SJCRH30 (cell line): ENCODE data around the gene SZT2. TPM values are rescaled to one million over a fixed set of nuclear protein-coding genes. Genes with fewer than 3 reads are reported as not detected.
A peak's percentile ranks its signal among the peaks of the same experiment; 100 is the strongest.
"Not testable (repeated sequence)": the region's sequence is repeated elsewhere in the genome, so short reads cannot be mapped to it uniquely, and the experiment has no call there.

Experiments used
- DNase-seq, 2 experiments: peaks; one replicate each; pipeline ENCODE4 v3.0.0-alpha.2; 2015 to 2020
- H3K27ac ChIP-seq: fragments of 250-450 bp; sonication (Bioruptor Pico); 2 replicates; pipeline ENCODE4 v1.5.1; 2020; ENCODE audit warnings: mild to moderate bottlenecking, moderate library complexity
- H3K27me3 ChIP-seq: fragments of 250-450 bp; sonication (Bioruptor Pico); 2 replicates; pipeline ENCODE4 v1.5.1; 2020; ENCODE audit warnings: mild to moderate bottlenecking, moderate library complexity
- H3K36me3 ChIP-seq: fragments of 250-450 bp; sonication (Bioruptor Pico); 2 replicates; pipeline ENCODE4 v1.5.1; 2020; ENCODE audit warnings: mild to moderate bottlenecking, moderate library complexity
- H3K4me1 ChIP-seq: fragments of 250-450 bp; sonication (Bioruptor Pico); 2 replicates; pipeline ENCODE4 v1.5.1; 2020; ENCODE audit warnings: mild to moderate bottlenecking, moderate library complexity
- H3K4me3 ChIP-seq: fragments of 250-450 bp; sonication (Bioruptor Pico); 2 replicates; pipeline ENCODE4 v1.5.1; 2020; ENCODE audit warnings: mild to moderate bottlenecking, moderate library complexity
- H3K9me3 ChIP-seq: fragments of 250-450 bp; sonication (Bioruptor Pico); replicated peaks from 2 replicates; pipeline ENCODE4 v1.5.1; 2020; ENCODE audit warnings: mild to moderate bottlenecking, moderate library complexity
- total RNA-seq: library from RNA; depleted of rRNA; stranded (reverse); fragments of >200 nt; shearing (Covaris generic); gene quantifications from 2 replicates; pipeline ENCODE4 v1.2.3, GENCODE V29; 2014

Gene SZT2
- total RNA-seq, 1 experiment from 2014 or later, result 19.5 TPM

DNA sequence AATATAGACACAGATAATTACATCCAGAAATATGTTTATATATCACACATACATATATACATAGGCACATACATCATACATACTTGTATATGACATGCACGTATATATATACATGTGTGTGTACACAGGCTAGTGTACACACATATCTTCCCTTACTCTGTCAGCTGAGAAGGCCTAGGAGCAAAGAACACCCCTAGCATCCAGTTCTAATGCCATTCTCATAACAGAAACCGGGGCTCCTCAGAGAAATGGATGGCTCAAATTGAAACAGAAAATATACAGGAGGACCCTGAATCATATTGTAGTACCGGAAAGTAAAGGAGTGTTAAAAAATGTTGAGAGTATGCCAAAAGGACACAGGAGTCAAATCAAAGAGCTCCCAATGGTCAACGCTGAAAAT is 83.8 kb downstream of the SZT2 start:
- no peak for DNase-seq
- Histone ChIP-seq H3K9me3 (no peaks in the 10 kb centered on the region), H3K27ac (peak overlapping the region; percentile 94), H3K4me1 (peaks cover 50% of the 10 kb centered on the region), H3K4me3 (peak overlapping the region; percentile 4; the same call in 1 of the 2 replicates), H3K27me3 (no peaks in the 10 kb centered on the region), H3K36me3 (no peaks in the 10 kb centered on the region)

DNA sequence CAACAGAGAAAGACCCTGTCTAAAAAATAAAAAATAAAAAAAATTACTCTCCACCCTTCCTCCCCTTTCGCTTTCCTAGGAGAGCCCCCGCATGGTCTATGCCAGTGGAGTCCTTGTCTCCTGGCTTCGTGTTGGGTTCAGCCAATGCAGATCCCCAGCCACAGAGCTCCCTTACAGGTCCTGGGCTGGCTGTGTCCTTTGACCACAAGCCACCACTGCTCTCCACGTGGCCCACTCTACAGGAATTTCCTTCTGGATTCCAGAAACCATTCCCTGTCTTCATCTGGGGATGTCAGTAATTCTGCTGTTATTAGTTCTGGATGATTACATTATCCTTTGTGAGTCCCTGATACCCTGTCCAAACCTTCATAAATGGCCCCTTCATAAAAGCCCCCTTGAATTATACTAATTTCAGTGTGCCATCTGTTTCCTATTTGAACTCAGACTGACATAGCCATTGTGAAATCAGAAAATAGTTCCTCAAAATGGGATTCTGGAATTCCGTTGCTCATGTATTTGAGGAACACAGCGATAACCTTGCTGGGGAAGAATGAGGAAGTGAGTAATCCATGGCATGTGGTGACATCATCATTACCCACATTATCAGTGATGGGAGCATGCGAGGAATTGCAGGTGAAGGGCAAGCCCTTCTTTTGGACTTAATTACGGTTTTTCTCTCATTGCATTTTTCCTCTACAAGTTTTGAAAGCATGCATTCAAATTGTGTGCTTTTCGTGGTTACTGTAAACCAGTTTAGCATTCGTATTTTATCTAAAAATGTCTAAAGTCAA is 86.1 kb downstream of the SZT2 start:
- peak; percentile 54 to 68 for DNase-seq
- H3K9me3 ChIP-seq, H3K36me3 ChIP-seq, H3K4me3 ChIP-seq, H3K27me3 ChIP-seq: not testable (repeated sequence)
- peaks cover 50% of the 10 kb centered on the region for H3K4me1 ChIP-seq
- peak overlapping the region; percentile 94 for H3K27ac ChIP-seq

DNA sequence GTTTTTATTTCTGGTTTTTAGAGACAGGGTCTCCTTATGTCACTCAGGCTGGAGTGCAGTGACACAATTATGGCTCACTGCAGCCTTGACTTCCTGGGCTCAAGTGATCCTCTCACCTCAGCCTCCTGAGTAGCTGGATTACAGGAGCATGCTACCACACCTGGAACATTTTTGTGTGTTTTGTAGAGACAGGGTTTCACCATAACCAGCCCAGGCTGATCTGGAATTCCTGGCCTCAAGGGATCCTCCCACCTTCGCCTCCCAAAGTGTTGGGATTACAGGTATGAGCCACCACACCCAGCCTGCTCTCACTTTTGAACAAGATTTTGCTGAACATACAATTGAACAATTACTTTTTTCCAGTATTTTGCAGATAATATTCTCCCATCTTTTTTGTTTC is 88.0 kb downstream of the SZT2 start:
- H3K4me1 ChIP-seq, result peaks cover 37% of the 10 kb centered on the region

DNA sequence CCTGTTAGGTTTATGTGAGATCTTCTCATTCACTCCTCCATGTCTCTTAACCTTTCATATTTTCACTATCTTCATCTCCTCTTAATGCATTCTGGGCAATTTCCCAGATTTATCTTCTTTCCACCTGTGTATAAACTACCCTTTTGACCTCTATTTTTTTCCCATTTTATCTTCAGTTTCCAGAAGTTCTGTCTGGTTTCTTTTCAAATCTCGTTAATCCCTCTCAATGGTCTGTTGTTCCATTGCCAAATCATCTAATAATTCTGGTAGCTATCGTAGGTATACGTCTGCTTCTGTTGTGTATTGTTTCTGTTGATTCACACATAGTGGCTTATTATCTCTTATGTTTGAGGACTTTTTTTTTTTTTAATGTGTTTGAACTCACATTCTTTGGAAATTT is 89.7 kb downstream of the SZT2 start:
- peaks cover 20% of the 10 kb centered on the region for H3K4me1 ChIP-seq
- H3K36me3 ChIP-seq, result no peaks in the 10 kb centered on the region
- no peak overlapping the region for H3K4me3 ChIP-seq
- DNase-seq, result no peak
- H3K27me3 ChIP-seq, result no peaks in the 10 kb centered on the region
- peaks cover 4% of the 10 kb centered on the region; the same call in 1 of the 2 replicates for H3K9me3 ChIP-seq
- H3K27ac ChIP-seq, result no peak overlapping the region

More for the DNA sequence above, 88.0 kb downstream of the SZT2 start:
- Histone ChIP-seq H3K4me3 (no peak overlapping the region), H3K27me3 (no peaks in the 10 kb centered on the region), H3K36me3 (no peaks in the 10 kb centered on the region), H3K9me3 (peaks cover 4% of the 10 kb centered on the region; the same call in 1 of the 2 replicates), H3K27ac (no peak overlapping the region)
- no peak for DNase-seq

DNA sequence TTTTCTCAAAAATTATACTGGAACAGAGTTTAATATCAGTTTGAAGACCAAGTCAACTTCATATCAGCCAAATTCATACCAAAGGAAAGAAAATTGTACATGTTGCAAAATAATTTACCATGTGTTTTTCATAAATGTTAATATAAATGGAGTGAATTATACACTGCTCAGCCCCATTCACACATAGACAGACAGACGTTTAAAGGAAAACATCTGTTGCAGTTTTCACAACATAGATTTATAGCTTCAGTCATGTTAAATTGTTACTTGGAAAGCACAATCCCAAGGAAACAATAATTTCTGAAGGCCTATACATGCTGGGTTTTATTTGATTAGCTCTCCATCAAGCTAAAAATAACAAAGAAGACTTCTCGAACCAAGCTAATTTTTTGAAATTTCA is 91.8 kb downstream of the SZT2 start:
- DNase-seq, result no peak
- Histone ChIP-seq H3K4me3 (no peak overlapping the region), H3K4me1 (peaks cover under 1% of the 10 kb centered on the region), H3K27me3 (no peaks in the 10 kb centered on the region), H3K9me3 (peaks cover 4% of the 10 kb centered on the region), H3K27ac (no peak overlapping the region), H3K36me3 (no peaks in the 10 kb centered on the region)

DNA sequence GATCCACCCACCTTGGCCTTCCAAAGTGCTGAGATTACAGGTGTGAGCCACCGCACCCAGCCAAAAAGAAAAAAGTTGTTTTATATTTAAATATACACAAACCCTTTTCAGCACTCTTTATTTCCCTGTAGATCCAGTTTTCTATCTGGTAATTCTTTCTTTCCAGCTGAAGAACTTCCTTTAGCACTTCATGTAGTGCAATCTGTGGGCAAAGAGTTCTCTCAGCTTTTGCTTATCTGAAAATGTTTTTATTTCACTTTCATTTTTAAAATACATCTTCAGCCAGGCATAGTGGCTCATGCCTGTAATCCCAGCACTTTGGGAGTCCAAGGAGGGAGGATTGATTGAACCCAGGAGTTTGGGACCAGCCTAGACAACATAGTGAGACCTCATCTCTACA is 92.5 kb downstream of the SZT2 start:
- Histone ChIP-seq H3K27ac (no peak overlapping the region), H3K9me3 (peaks cover 9% of the 10 kb centered on the region), H3K4me3 (no peak overlapping the region), H3K4me1 (no peaks in the 10 kb centered on the region), H3K27me3 (no peaks in the 10 kb centered on the region), H3K36me3 (no peaks in the 10 kb centered on the region)
- no peak for DNase-seq

DNA sequence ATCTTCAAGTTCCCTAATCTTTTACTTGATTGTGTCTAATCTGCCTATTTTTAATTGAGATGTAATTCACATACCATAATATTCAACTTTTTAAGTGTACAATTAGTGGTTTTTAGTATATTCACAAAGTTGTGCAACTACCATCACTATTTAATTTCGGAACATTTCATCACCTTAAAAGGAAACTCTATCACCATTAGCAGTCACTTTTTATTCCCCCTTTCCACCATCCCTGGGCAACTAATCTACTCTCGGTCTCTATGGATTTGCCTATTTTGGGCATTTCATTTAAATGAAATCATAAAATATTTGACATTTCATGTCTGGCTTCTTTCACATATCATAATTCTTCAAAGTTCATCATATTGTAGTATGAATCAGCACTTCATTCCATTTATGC is 94.7 kb downstream of the SZT2 start:
- no peak for DNase-seq
- Histone ChIP-seq H3K4me3 (no peak overlapping the region), H3K27ac (no peak overlapping the region), H3K27me3 (no peaks in the 10 kb centered on the region), H3K36me3 (no peaks in the 10 kb centered on the region), H3K4me1 (no peaks in the 10 kb centered on the region), H3K9me3 (peaks cover 16% of the 10 kb centered on the region)

DNA sequence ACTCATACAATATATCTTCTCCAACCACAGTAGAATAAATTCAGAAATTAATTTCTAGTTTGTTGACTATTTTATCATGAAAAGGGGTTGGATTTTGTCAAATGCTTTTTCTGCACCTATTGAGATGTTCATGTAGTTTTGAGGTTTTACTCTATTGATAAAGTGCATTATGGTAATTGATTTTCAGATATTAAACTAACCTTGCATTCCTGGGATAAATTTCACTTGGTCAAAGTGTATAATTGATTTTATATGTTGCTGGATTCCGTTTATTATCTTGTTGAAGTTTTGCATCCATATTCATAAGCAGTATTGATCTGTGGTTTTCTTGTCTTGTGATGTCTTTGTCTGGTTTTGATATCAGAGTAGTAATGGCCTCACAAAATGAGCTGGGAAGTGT is 98.5 kb downstream of the SZT2 start:
- H3K27me3 ChIP-seq, result no peaks in the 10 kb centered on the region

DNA sequence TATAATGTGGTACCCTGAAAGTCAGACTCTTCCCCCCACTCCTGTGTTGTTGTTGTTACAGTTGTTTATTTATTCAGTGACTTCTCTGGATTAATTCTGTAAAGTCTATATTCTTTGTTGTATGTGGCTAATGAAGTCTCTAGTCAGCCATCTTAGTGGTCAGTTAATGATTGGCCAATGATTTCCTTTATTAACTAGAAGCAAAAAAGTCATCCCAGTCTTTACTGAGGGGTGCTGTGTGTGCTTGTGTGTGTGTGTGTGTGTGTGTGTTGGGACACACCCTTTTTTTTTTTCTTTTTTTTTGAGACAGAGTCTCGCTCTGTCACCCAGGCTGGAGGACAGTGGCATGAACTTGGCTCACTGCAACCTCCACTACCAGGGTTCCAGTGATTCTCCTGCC is 101.4 kb downstream of the SZT2 start:
- Histone ChIP-seq H3K27me3 (no peaks in the 10 kb centered on the region), H3K4me1 (peaks cover 17% of the 10 kb centered on the region), H3K36me3 (no peaks in the 10 kb centered on the region), H3K27ac (no peak overlapping the region), H3K9me3 (peaks cover 20% of the 10 kb centered on the region), H3K4me3 (no peak overlapping the region)
- no peak for DNase-seq

More for the DNA sequence above, 98.5 kb downstream of the SZT2 start:
- Histone ChIP-seq H3K4me3 (no peak overlapping the region), H3K4me1 (peaks cover 5% of the 10 kb centered on the region), H3K36me3 (no peaks in the 10 kb centered on the region), H3K9me3 (peaks cover 20% of the 10 kb centered on the region), H3K27ac (no peak overlapping the region)
- DNase-seq, result no peak

DNA sequence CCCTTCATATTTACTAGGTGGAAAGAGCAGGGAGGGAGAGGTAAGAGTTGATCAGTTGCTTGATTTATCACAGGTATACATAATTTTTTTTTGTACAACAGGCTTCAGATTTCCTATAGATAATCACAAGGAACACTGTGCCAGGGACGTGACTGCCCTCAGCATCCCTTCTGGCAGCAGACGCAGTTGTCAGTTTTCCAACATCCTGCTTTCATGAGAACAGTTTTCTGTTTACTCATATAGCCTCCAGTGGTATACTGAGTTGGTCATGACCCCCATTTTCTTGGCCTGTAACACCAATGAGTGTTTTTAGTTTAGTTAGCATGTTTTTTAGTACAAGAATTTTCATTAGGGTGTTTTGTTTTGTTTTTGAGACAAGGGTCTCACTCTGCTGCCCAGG is 103.1 kb downstream of the SZT2 start:
- H3K9me3 ChIP-seq, result peaks cover 8% of the 10 kb centered on the region
- peak overlapping the region; percentile 71 for H3K27ac ChIP-seq
- peaks cover 17% of the 10 kb centered on the region for H3K4me1 ChIP-seq
- no peaks in the 10 kb centered on the region for H3K36me3 ChIP-seq
- DNase-seq, result no peak
- H3K4me3 ChIP-seq, result no peak overlapping the region
- no peaks in the 10 kb centered on the region for H3K27me3 ChIP-seq

DNA sequence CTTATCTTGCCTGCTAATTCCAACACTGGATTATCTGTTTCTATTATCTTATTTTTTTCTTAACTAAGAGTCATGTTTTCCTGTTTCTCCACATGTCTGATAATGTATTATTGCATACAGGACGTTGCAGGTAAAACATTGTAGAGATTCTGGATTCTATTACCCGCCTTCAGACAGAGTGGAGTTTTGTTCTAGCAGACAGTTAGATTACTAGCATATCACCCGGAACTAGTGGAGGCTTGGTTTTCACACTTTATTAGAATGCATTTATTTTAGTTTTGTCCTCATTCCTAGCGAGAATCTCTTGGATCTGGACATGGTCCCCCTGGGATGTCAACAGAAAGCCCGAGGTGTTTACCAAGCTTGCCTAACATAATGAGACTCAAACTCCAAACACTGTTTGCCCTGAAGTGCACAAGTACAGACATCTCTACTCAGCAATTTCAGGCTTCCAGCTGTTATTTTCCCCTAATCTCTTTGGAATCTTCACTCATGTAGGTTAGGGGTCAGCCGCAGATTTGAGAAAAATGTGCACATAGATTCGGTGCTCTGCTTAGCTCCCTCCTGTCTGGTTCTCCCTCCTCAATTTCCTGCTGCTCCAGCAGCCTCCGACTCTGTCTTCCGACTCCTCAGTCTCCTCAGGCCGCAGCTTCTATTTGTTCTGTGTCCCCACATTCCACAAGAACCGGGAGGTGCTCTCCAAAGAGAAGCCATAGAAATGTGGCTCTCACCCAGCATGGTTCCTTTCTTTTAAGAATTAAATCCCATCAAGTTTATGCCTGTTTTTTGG is 104.2 kb downstream of the SZT2 start:
- Histone ChIP-seq H3K9me3 (peaks cover 7% of the 10 kb centered on the region), H3K27ac (peak overlapping the region; percentile 71), H3K4me3 (peak overlapping the region; percentile 24), H3K27me3 (no peaks in the 10 kb centered on the region), H3K36me3 (no peaks in the 10 kb centered on the region), H3K4me1 (peaks cover 17% of the 10 kb centered on the region)
- peak; percentile 86 to 91 for DNase-seq

DNA sequence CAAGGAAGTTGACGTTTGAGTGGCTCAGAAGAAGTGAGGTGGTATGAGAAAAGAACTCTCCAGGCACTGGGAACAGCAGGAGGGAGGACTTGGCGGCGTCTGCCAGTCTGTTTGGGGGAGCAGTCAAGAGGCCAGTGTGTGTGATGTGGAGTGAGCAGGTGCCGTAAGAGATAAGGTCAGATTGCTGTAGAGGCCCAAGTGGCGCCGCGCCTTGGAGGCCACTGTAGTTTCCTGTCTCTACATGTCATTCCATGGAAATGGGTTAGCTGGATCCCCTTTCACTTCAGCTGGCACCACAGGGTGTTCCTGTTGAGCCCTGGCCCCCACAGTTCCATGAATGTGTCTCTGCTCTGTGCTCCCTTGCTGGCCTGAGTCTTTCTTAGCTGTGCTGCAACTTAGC is 105.5 kb downstream of the SZT2 start:
- peaks cover 17% of the 10 kb centered on the region for H3K4me1 ChIP-seq
- H3K4me3 ChIP-seq, result no peak overlapping the region
- peaks cover 7% of the 10 kb centered on the region for H3K9me3 ChIP-seq
- no peak for DNase-seq
- H3K36me3 ChIP-seq, result no peaks in the 10 kb centered on the region
- H3K27me3 ChIP-seq, result no peaks in the 10 kb centered on the region
- no peak overlapping the region for H3K27ac ChIP-seq

DNA sequence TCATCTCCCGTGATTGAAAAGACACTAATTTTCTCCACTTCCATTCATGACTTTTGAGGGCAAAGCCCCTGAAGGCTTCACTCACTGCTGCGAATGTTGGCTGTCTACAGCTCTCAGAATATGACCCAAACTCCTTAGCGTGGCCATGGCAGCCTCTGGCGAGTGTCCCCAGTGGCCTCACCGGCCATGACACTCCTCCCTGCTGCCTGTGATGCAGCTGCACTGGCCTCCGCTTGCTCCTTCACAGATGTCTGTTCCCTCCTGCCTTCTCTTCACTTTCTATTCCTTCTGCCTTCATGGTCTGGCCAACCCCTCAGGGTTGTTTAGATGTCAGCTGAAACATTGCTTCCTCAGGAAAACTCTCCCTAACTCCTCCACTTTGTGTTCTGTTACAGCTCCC is 110.2 kb downstream of the SZT2 start:
- Histone ChIP-seq H3K27me3 (no peaks in the 10 kb centered on the region), H3K4me1 (no peaks in the 10 kb centered on the region), H3K9me3 (no peaks in the 10 kb centered on the region), H3K4me3 (no peak overlapping the region), H3K36me3 (no peaks in the 10 kb centered on the region), H3K27ac (no peak overlapping the region)
- no peak for DNase-seq

DNA sequence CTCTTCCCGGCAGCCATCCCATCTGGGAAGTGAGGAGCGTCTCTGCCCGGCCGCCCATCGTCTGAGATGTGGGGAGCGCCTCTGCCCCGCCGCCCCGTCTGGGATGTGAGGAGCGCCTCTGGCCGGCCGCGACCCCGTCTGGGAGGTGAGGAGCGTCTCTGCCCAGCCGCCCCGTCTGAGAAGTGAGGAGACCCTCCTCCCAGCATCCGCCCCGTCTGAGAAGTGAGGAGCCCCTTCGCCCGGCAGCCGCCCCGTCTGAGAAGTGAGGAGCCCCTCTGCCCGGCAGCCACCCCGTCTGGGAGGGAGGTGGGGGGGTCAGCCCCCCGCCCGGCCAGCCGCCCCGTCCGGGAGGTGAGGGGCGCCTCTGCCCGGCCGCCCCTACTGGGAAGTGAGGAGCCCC is 112.1 kb downstream of the SZT2 start:
- not testable (repeated sequence) for H3K4me3 ChIP-seq, H3K4me1 ChIP-seq, DNase-seq, H3K36me3 ChIP-seq, H3K27me3 ChIP-seq, H3K27ac ChIP-seq, H3K9me3 ChIP-seq

DNA sequence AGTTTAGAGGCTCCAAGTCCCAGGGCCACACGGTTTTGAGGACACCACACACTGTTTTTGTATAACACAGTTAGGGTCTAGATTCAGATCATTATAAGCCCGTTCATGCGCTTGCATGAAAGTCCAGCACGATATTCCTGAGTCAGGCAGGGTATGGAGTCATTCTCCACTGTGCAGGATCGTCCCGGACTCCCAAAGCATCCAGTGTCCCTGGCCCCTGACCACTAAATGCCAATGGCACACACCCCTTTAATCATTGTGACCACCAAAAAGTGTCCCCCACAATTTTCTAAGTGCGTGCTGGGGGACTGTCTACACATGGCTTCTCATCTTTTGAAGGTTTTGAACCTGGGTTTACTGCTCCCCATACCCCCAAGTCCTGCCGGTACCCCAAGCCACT is 113.8 kb downstream of the SZT2 start:
- 0 out of 2 replicates have a peak, but pooled peaks cover 3% of the 10 kb centered on the region for H3K27me3 ChIP-seq
- H3K4me3 ChIP-seq, result no peak overlapping the region
- no peak for DNase-seq
- no peaks in the 10 kb centered on the region for H3K36me3 ChIP-seq
- H3K9me3 ChIP-seq, result no peaks in the 10 kb centered on the region
- H3K27ac ChIP-seq, result no peak overlapping the region
- no peaks in the 10 kb centered on the region for H3K4me1 ChIP-seq
